GM08714 (cell line): Measurements from ENCODE around the gene MAMLD1.

Source experiments
- H3K4me3 ChIP-seq: fragments of 200-500 bp; sonication (Bioruptor generic); 2 replicates; pipeline ENCODE4 v1.5.1; 2014; ENCODE audit warnings: mild to moderate bottlenecking, low read length, inconsistent platforms
- ZNF274 ChIP-seq: IDR thresholded peaks from 2 replicates; pipeline ENCODE4 v1.6.1; 2012; ENCODE audit warnings: mild to moderate bottlenecking, low read depth, low read length

The MAMLD1 gene

DNA sequence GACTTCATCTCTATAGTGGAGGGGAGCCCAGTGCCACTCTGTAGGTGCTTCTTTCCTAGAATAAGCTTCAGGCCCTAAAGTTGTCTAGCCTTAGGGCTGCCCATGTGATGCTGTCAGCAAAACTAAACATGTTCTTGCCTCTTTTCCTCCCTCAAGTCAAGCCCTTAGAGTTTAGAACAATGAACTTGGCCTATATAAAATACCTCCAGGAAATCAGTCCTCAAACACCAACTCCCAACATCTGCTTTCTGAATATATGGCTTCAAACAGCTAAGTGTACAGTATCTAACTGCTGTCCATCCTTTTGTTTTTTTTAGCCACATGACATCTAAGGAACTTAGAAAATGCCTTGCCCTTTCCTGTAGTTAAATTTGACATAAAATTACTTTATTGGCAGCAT is 91.0 kb downstream of the MAMLD1 start:
- TF ChIP-seq ZNF274 = no peak
- H3K4me3 ChIP-seq = no peak overlapping the region

DNA sequence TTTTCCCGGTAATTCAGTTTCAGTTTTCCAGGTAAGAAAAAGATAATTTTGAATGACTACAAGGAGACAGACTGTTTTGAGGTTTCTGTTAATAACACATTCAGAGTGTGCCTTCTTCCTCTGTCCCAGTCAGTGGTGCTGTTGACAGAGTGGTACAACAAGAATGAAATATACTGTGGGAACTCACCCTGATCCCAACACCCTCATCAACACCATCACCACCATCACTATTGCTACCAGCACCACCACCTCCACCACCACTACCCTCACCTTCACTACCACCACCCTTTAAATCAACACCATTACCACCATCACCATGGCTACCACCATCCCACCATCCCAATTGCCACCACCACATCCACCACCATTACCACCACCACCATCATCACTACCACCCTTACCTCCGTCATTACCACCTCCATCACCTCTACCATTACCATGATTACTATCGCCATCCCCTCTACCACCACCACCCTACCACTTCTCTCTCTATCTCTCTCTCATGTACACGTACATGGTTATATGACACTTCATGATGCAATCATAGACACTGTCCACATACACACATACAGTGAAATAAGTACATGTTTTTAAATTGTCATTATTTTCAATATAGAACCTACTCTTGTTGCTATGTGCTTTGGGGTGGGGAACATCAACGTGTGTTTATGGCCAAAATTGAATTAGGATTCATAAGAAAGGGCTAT is 91.5 kb downstream of the MAMLD1 start:
- TF ChIP-seq ZNF274 = no peak
- H3K4me3 ChIP-seq = no peak overlapping the region

DNA sequence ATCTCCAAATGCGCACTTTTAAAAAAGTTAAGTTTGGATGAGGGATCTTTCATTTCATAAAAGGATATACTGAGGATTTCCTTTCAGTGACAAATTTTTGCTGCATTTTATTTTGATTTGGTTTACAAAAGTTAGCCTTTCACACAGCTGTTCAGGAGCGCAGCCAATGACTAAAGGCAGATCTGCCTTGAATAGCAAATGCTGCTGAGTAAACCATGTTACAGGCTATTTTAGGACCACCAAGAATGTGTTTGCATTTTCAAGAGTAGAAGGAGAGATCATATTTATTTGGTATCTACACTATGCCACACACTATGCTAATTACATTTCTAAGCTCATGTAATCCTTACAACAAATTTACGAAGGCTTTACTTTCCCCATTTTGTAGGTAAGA is 92.1 kb downstream of the MAMLD1 start:
- H3K4me3 ChIP-seq = no peak overlapping the region
- TF ChIP-seq ZNF274 = no peak

DNA sequence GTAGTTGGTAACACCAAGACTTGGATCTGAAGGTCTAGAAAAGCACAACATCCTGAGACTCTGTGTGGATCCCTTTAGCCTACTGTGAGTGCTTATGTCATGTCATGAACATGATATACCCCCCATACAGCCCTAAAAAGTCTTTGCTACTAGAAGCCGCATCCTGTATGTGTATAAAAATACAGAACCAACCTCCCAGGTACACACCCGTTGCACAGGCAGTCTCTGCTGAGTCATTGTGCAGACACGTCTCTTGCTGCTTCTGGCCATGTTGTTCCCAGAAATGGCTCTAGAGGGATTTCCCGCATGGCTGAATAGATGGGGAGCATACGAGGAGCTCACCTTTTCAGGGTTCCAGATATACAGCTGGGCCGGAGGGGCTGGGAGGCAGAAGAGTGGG is 93.3 kb downstream of the MAMLD1 start:
- TF ChIP-seq ZNF274 = no peak
- H3K4me3 ChIP-seq = no peak overlapping the region

GRCh38 chrX:150456941-150457340 is 93.8 kb downstream of the MAMLD1 start:
- no peak overlapping the region for H3K4me3 ChIP-seq
- TF ChIP-seq ZNF274 = no peak

DNA sequence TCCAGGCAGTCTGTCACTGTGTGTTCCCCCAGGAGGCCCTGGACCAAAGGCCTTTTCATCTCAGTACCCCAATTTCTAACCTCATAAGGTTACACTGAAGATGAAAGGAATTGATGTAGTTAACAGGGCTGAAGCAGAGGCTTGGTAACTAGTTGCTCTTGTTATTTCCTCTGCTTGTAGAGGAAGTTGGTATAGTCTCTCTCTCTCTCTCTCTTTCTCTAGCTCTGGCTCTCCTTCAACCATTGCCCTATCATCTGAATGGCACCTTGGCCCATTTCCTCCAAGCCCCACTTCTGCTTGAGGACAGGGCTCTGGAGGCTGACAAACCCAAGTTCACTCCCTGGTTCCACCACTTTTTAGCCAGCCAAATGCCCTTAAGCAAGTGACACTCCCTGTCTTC is 96.1 kb downstream of the MAMLD1 start:
- TF ChIP-seq ZNF274 = no peak
- no peak overlapping the region for H3K4me3 ChIP-seq

DNA sequence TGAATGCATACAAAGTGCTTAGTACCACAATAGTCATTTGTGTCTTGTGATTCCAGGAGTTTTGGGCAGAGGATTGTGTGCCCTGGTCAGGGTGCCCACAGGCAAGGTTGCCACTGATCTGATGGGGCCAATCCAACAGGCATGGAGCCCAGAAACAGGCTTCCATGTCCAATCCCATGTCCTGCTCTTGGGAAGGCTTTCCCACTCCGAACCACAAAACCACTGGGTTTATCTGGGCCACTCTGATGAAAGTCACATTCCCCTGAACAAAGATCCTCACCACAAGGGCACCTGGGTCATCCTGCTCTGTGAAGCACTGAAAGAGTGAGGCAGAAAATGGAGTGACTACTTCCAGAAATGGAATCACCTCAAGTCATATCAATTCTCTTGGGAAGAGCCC is 96.9 kb downstream of the MAMLD1 start:
- no peak for TF ChIP-seq ZNF274
- H3K4me3 ChIP-seq = no peak overlapping the region

- no peak for TF ChIP-seq ZNF274
Measured at GRCh38 chrX:150460781-150461180, 97.7 kb downstream of the MAMLD1 start.

DNA sequence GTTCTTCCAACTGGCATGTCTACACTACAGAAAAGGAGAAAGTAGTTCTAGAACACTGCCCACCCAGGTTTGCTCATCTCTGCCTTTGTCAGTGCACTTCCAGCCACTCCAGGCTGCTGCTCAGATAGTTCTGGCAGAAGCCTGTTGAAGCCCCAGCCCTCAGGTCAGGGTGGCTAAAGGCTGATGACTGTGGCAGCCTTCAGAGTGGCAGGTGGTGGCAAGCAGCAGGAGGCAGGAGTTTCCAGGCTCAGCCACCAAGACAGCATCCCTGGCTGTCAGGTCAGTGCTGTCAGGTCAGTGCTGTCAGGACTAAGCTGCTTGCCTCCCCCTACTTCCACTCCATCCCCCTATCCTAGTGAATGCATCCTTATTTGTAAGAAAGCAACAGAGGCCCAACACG is 100.4 kb downstream of the MAMLD1 start:
- no peak for TF ChIP-seq ZNF274
- no peak overlapping the region for H3K4me3 ChIP-seq

More at GRCh38 chrX:150460781-150461180, 97.7 kb downstream of the MAMLD1 start:
- no peak overlapping the region for H3K4me3 ChIP-seq

- no peak overlapping the region for H3K4me3 ChIP-seq
- no peak for TF ChIP-seq ZNF274
Measured at GRCh38 chrX:150464001-150464400, 100.9 kb downstream of the MAMLD1 start.

DNA sequence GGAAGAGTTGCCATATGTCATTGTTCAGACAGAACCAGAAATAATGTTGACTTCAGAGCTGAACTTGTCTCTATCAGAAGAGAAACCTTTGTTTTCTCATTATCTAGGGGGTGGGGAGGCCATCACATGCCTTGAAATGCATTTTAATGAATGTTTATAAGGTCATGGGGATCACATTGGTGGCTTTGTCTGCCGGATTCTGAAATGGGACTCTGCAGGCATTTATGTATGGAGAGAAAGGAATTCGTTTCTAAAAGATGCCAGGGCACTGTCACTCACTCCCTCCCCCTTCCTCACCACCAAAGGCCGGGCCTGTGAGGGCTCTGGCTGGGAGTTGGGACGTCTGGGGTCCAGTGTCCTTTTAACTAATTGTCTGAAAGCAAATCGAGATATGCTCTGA is 102.2 kb downstream of the MAMLD1 start:
- TF ChIP-seq ZNF274 = no peak
- no peak overlapping the region for H3K4me3 ChIP-seq

DNA sequence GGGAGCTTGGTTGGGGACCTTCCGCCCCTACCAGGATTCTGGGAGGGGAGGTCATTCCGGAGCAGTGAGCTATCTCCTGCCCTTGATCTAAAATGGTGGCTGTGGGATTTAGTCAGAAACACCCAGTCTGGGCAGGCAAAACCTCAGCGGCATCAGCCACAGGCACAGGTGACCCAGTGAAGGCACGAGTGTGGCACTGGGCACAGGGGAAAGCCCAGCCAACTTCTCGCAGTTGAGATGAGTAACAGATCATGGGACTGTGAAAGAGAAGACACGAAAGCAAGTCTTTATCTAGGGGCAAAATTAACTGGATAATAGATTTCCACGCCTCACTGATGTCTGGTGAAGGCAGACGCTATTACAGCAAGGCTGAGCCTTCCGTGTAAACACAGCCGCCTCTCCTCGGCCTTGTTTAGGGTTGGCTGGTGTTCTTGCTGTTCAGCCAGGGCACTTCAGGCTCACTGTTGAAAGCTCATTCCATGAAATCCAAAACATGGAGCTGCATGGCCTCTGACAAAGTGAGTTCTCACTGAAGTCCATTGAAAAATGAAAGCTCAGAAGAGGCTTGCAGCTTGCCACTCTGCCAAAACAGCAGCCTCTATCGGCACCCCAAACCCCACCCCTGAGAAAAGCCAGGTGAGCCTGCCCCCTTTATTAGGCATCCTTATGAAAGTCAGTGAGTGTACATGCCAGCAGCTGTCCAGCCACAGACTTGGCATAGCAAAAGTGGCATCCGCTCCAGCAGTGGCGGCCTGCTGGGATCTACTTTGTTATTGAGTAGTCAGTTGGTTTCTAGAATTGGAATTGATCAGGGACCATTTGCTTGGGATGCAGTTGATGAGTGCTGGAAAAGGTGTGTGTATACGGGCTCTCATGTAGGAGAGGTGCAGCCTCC is 103.0 kb downstream of the MAMLD1 start:
- H3K4me3 ChIP-seq = no peak overlapping the region
- no peak for TF ChIP-seq ZNF274

- no peak overlapping the region for H3K4me3 ChIP-seq
- TF ChIP-seq ZNF274 = no peak
Measured at GRCh38 chrX:150472306-150472705, 109.2 kb downstream of the MAMLD1 start.

DNA sequence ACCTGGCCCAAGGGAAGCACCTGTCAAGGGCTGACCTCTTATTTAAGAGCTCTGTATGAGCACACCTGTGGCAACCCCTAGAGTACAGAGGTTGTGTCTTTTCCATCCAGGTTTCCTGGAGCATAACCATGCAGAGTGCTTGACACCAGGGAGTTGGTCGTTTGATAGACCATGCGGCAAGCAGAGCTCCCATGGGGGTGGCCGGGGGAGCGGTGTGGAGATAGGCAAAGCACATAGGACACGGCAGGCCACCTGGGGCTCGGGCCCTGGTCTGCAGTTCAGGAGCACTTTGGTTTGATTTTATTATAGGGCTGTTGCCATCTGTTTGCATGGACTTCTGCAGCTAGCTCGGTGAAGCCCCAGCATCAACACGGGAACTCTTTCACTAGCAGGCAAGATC is 110.3 kb downstream of the MAMLD1 start:
- no peak for TF ChIP-seq ZNF274
- H3K4me3 ChIP-seq = no peak overlapping the region

GRCh38 chrX:150475461-150475860 is 112.3 kb downstream of the MAMLD1 start:
- H3K4me3 ChIP-seq = no peak overlapping the region
- TF ChIP-seq ZNF274 = no peak
